Neuron (in vitro differentiated cells): ENCODE results near the gene MRAP.

Source experiments
- H2AFZ ChIP-seq: one replicate; pipeline ENCODE4 v1.6.1; 2013; ENCODE audit warnings: low read depth, mild to moderate bottlenecking, inconsistent platforms, low read length, moderate library complexity
- H3K27me3 ChIP-seq: one replicate; pipeline ENCODE4 v1.6.1; 2013; ENCODE audit warnings: low read length; ENCODE audit not compliant: insufficient read depth
- H3K36me3 ChIP-seq: one replicate; pipeline ENCODE4 v1.6.1; 2013; ENCODE audit warnings: low read length; ENCODE audit not compliant: insufficient read depth
- H3K4me1 ChIP-seq: one replicate; pipeline ENCODE4 v1.6.1; 2013; ENCODE audit warnings: low read length; ENCODE audit not compliant: insufficient read depth
- H3K4me3 ChIP-seq: 2 replicates; pipeline ENCODE4 v1.5.1; 2013; ENCODE audit warnings: mild to moderate bottlenecking, low read length, moderate library complexity
- H3K9me3 ChIP-seq: one replicate; pipeline ENCODE4 v1.6.1; 2013; ENCODE audit warnings: low read length

Gene MRAP

GRCh38 chr21:32334980-32335531, 36.4 kb downstream of the MRAP start:
- Histone ChIP-seq H3K36me3 (peaks cover 59% of the 10 kb centered on the region), H3K4me3 (no peak overlapping the region), H3K9me3 (peaks cover 7% of the 10 kb centered on the region), H3K4me1 (peaks cover 21% of the 10 kb centered on the region), H3K27me3 (no peaks in the 10 kb centered on the region), H2AFZ (no peak overlapping the region)

GRCh38 chr21:32335601-32336575, 37.2 kb downstream of the MRAP start:
- Histone ChIP-seq H3K4me1 (peaks cover 13% of the 10 kb centered on the region), H3K36me3 (peaks cover 66% of the 10 kb centered on the region), H3K27me3 (no peaks in the 10 kb centered on the region), H3K4me3 (no peak overlapping the region), H3K9me3 (peaks cover 7% of the 10 kb centered on the region), H2AFZ (no peak overlapping the region)

DNA sequence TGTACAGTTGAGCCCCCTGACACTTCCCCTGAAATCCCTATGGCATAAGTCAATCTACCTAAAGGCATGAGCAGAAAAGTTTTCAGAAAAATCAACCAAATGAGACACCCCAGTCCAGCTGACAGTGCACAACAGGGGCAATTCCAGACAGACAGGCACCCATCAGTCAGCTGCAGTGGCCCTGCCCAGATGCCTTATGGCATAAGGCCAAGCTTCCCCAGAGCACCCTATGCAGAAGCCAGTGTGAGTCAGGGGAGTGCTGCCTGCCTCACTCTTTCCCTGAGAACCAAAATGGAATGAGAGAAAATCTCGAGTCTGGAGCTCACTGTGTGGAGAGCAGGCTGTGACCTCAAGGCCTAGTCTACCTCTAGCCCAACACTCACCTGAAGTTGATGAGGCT, 38.1 kb downstream of the MRAP start:
- no peak overlapping the region for H2AFZ ChIP-seq
- no peak overlapping the region for H3K4me3 ChIP-seq
- peaks cover 7% of the 10 kb centered on the region for H3K9me3 ChIP-seq
- H3K4me1 ChIP-seq, result peaks cover 5% of the 10 kb centered on the region
- peaks cover 69% of the 10 kb centered on the region for H3K36me3 ChIP-seq
- H3K27me3 ChIP-seq, result no peaks in the 10 kb centered on the region

DNA sequence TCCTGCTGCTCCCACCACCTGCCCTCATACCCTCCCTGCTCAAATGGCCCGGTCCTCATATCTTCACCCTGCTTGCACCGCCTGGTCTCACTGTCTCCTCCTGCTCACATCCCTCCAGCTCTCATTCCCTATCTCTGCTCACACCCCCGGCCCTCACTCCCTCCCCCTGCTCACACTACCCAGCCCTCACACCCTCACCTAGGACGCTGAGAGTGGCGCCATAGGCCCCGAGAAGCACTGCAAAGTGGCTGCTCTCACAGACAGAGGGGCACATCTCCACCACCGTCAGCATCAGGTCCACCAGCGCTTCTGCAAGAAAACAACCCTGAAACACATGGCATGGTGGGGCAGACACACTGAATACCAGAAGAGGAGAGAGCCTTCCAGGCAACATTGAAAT, 38.6 kb downstream of the MRAP start:
- no peaks in the 10 kb centered on the region for H3K4me1 ChIP-seq
- H3K36me3 ChIP-seq, result peaks cover 69% of the 10 kb centered on the region
- H2AFZ ChIP-seq, result no peak overlapping the region
- H3K4me3 ChIP-seq, result no peak overlapping the region
- H3K9me3 ChIP-seq, result peaks cover 7% of the 10 kb centered on the region
- no peaks in the 10 kb centered on the region for H3K27me3 ChIP-seq

GRCh38 chr21:32338209-32338921, 39.7 kb downstream of the MRAP start:
- Histone ChIP-seq H3K9me3 (no peaks in the 10 kb centered on the region), H3K4me1 (no peaks in the 10 kb centered on the region), H3K36me3 (peaks cover 69% of the 10 kb centered on the region), H3K27me3 (no peaks in the 10 kb centered on the region), H2AFZ (no peak overlapping the region), H3K4me3 (no peak overlapping the region)

DNA sequence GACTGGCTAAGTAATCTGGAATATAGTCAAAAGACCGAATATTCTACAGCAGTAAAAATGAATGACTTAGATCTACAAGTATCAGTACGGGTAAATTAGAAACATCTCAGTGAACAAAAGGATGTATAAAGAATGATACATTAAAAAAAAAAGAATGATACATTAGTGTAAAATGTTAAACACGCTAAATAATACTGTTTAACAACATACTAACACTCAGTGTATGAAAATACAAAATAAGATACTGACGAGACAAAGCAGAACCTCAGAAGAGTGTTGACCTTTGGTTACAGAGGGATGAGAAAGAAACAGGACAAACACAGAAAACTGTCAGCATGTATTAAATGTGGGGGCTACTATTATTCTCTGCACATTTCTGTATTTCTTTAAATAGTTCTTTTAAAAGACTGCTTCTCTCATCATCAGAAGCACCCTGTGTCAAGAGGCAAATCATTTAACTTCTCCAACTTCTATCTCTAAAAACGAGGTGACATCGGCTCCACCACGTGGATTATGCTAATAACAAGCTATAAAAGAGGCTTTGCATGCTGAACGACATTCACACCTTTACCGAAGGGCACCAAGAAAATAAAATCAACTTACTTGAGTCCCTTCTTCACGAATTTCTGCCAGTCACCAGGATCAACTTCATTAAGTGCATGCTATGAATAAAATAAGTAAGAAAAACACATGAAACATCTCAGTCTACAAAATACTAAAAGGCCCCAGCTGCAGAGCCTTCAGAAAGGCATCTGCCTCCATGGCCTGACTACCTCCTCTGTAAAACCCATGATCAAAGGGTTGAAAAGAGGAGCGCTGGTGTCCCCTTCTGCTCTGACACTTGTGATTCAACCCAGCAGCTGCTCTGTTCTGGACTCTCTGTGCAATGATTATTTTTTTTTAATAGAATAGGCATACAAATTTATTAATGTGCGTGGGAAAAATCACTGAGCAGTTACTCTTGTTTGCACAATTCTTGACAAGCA, 42.5 kb downstream of the MRAP start:
- H3K4me3 ChIP-seq, result no peak overlapping the region
- no peaks in the 10 kb centered on the region for H3K27me3 ChIP-seq
- peaks cover 18% of the 10 kb centered on the region for H3K9me3 ChIP-seq
- no peaks in the 10 kb centered on the region for H3K4me1 ChIP-seq
- no peak overlapping the region for H2AFZ ChIP-seq
- H3K36me3 ChIP-seq, result peaks cover 70% of the 10 kb centered on the region

DNA sequence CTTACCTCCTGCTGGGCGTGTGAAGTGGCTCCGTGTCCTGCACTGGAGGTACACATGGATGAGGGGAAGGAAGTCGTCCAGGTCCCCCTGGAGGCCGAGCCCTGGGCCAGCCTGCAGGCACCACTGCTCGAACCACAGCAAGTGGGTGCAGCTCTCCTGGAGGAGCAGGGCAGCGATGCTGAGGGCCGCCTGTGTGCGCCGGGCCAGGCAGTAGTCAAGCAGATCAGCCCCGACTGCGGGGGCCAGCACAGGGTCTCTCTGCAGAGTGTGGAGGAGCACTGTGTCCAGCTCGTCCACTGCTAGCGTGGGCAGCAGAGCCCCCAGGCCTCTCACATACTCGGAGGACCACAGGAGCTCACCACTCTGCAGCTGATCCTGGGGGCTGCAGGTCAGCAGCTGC, 48.3 kb downstream of the MRAP start:
- Histone ChIP-seq H3K4me1 (no peaks in the 10 kb centered on the region), H3K9me3 (peaks cover 22% of the 10 kb centered on the region), H3K27me3 (no peaks in the 10 kb centered on the region), H3K36me3 (peaks cover 84% of the 10 kb centered on the region), H2AFZ (no peak overlapping the region), H3K4me3 (no peak overlapping the region)

- Histone ChIP-seq H2AFZ (no peak overlapping the region), H3K4me1 (no peaks in the 10 kb centered on the region), H3K36me3 (peaks cover 88% of the 10 kb centered on the region)
Observed at GRCh38 chr21:32347351-32347750, 48.7 kb downstream of the MRAP start.

GRCh38 chr21:32347977-32348376, 49.3 kb downstream of the MRAP start:
- H2AFZ ChIP-seq, result no peak overlapping the region
- H3K27me3 ChIP-seq, result no peaks in the 10 kb centered on the region
- H3K4me3 ChIP-seq, result no peak overlapping the region
- peaks cover 22% of the 10 kb centered on the region for H3K9me3 ChIP-seq
- peaks cover 94% of the 10 kb centered on the region for H3K36me3 ChIP-seq
- no peaks in the 10 kb centered on the region for H3K4me1 ChIP-seq

More at GRCh38 chr21:32347351-32347750, 48.7 kb downstream of the MRAP start:
- Histone ChIP-seq H3K27me3 (no peaks in the 10 kb centered on the region), H3K4me3 (no peak overlapping the region), H3K9me3 (peaks cover 22% of the 10 kb centered on the region)

GRCh38 chr21:32348604-32349332, 50.1 kb downstream of the MRAP start:
- Histone ChIP-seq H3K4me3 (no peak overlapping the region), H3K4me1 (no peaks in the 10 kb centered on the region), H3K9me3 (peaks cover 22% of the 10 kb centered on the region), H2AFZ (no peak overlapping the region), H3K36me3 (peaks cover 94% of the 10 kb centered on the region), H3K27me3 (no peaks in the 10 kb centered on the region)

DNA sequence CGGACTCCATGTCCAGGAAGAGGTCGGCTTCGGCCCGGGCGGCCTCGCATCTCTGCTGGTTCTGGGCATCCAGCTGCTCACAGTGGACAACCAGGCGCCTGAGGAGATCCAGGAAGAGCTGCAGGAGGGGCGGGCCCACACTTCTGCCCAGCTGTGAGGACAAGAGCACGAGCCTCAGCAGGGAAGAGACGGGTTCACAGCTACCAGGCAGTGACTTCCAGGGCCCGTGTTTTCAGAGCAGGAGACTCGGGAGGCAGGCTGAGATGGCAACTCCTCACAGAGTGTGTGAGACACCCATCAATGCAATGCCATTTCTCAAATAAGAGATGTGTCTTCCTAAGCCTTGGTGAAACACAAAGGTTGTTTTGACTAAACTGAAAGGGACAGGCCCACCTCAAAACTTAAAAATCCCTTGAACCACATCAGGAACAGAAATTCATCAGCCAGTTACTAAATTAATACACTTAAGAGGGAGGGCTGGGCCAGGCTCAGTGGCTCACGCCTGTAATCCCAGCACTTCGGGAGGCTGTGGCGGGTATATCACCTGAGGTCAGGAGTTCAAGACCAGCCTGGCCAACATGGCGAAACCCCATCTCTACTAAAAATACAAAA, 50.8 kb downstream of the MRAP start:
- Histone ChIP-seq H3K9me3 (peaks cover 18% of the 10 kb centered on the region), H3K36me3 (peaks cover 94% of the 10 kb centered on the region), H3K4me1 (no peaks in the 10 kb centered on the region), H3K27me3 (no peaks in the 10 kb centered on the region), H2AFZ (no peak overlapping the region), H3K4me3 (no peak overlapping the region)
